Smooth muscle cell of the brain vasculature (primary cell): ENCODE results near the gene GABPB2.
"Not testable (repeated sequence)": the region's sequence is repeated elsewhere in the genome, so short reads cannot be mapped to it uniquely, and the experiment has no call there.

Source experiments
- DNase-seq: peaks from one replicate; pipeline ENCODE4 v3.0.0-alpha.2; 2012; ENCODE audit warnings: low read depth, low spot score

GABPB2 gene

DNA sequence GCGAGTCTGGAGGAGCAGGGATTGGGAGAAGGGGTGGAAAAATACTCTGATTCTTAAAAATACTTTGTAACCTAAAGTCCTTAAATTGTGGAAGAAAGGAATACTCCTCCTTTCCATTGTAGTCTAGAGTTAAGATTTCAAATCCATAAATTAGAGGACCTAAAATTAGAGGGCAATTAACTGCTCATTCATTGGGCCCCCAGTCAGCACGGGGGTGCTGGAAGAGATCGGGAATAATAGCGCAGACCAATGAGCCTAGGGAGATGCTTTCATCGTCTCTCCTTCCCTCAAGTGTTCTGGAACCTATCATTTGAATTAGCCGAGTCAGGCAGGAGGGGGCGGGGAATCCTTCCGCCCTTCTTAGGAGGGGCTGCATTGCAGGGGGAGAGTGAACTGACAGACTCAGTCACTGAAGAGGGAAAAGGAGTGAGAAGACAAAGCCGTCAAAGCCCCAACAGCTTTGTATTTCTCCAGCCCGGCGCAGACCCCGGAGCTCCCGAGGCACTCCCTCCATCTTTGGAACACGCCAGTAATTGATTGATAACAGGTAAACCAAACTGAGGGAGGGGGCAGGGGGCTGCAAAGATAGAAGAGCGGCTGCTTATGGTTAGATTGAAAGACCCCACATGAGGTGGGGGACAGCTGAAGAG lies 10.4 kb upstream of the GABPB2 start, which contains the start of gene MLLT11:
MLLT11 (plus strand) TSS at position 391 of the 650 bp plus-strand sequence. CDS start 6,828 bp downstream, outside the sequence.
- no peak for DNase-seq

GRCh38 chr1:151060657-151061421 lies 9.7 kb upstream of the GABPB2 start:
- no peak for DNase-seq

DNA sequence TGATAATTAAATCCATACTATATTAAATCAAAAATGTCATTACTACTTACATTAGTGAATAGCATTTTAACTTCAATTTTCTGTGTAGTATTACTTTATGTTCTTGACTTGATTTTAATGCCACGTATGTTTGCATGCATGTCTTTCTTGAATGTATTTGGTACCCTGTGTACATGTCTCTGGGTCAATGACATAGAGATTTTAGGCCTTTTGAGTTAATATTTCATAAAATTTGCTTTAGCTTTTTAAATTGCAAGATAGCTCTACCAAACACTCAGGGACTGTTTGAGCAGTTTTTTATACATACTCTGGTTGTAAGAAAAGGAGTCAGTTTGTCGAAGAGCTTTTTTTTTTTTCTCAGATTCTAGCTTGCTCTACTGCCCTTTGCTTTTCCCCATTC lies 8.9 kb upstream of the GABPB2 start:
- no peak for DNase-seq

DNA sequence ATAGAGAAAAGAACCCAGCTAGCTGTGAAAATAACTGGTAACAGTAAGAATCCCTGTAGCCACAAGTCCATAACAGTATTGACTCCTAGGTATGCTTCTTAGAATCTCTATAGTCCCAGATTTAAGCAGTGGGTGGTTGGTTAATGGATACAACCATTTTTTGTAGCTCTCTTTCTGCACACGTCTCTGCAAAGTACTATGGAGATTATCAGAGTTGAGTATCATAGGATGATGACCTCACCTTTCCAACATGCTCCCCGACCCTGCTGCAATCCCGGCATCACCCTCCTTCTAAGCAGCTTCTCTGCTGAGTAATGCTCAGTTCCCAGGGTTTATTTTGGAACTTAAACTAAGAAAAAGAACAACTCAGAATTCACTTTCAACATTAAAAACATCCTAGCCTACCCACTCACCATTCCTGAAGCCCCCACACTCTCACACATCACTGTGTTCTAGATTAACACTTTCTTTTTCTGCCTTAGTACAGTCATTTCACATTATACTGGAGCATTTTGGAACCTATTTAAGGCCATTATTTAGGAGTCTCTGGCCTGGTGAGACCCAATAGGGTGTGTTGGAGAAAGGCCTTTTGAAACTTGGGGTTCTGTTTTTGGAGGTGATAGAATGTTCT lies 7.7 kb upstream of the GABPB2 start:
- DNase-seq: no peak

GRCh38 chr1:151065089-151065645 lies 5.4 kb upstream of the GABPB2 start:
- DNase-seq: no peak

- DNase-seq: no peak
These were observed 3.4 kb upstream of the GABPB2 start for GRCh38 chr1:151067185-151067584.

- DNase-seq: no peak
These were observed 1.5 kb upstream of the GABPB2 start for GRCh38 chr1:151069103-151069486.

- DNase-seq: no peak
These were observed 1.7 kb downstream of the GABPB2 start for GRCh38 chr1:151072224-151072623.

- no peak for DNase-seq
These were observed 15.5 kb downstream of the GABPB2 start for GRCh38 chr1:151085953-151086559.

GRCh38 chr1:151097426-151097825 lies 26.9 kb downstream of the GABPB2 start:
- DNase-seq: not testable (repeated sequence)

DNA sequence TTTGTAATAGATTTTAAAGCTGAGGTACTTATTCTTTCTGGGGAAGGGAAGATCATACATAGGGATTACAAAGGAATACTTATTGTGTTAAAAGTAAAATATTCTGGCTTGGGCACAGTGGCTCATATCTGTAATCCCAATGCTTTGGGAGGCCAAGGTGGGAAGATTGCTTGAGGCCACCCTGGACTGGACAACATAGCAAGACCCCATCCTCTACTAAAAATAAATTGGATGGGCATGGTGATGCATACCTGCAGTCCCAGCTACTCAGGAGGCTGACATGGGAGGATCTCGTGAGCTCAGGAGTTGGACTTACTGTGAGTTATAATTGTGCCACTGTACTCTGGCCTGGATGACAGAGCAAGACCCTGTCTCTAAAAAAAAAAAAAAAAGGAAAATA lies 27.6 kb downstream of the GABPB2 start:
- DNase-seq: no peak

GRCh38 chr1:151104630-151105029 lies 34.1 kb downstream of the GABPB2 start:
- no peak for DNase-seq

- no peak for DNase-seq
These were observed 36.3 kb downstream of the GABPB2 start for GRCh38 chr1:151106894-151107293.

DNA sequence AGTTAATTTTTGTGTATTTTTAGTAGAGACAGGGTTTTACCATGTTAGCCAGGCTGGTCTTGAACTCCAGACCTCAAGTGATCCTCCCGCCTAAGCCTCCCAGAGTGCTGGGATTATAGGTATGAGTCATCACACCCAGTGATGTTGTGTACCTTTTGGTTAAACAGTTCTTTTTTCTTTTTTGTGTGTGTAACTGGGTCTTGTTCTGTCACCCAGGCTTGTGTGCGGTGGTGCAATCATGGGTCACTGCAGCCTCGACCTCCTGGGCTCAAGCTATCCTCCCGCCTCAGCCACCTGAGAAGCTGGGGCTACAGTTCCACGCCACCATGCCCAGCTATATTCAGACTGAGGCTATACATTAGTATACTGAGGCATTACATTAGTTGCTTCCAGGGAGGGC lies 37.8 kb downstream of the GABPB2 start:
- DNase-seq: no peak

GRCh38 chr1:151113877-151114276 lies 43.3 kb downstream of the GABPB2 start:
- no peak for DNase-seq

GRCh38 chr1:151124763-151125403 lies 54.3 kb downstream of the GABPB2 start:
- DNase-seq: no peak

DNA sequence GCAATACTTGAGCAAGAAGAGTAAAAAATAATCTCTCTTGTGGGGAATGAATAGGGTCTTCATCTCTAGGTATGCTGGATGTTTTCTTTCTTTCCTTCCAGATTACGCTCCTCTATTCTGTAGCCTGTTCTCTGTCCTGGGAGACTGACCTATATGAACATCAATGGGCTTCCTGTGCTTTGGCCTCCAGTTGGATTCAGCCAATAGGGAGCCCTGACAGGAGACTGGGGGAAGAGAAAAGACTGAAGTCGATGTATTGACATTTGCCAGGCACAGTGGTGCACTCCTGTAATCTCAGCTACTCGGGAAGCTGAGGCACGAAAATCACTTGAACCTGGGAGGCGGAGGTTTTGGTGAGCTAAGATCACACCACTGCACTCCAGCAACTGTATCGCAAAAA lies 58.2 kb downstream of the GABPB2 start:
- no peak for DNase-seq

- peak; percentile 56 for DNase-seq
These were observed 60.5 kb downstream of the GABPB2 start for GRCh38 chr1:151130987-151131586.

DNA sequence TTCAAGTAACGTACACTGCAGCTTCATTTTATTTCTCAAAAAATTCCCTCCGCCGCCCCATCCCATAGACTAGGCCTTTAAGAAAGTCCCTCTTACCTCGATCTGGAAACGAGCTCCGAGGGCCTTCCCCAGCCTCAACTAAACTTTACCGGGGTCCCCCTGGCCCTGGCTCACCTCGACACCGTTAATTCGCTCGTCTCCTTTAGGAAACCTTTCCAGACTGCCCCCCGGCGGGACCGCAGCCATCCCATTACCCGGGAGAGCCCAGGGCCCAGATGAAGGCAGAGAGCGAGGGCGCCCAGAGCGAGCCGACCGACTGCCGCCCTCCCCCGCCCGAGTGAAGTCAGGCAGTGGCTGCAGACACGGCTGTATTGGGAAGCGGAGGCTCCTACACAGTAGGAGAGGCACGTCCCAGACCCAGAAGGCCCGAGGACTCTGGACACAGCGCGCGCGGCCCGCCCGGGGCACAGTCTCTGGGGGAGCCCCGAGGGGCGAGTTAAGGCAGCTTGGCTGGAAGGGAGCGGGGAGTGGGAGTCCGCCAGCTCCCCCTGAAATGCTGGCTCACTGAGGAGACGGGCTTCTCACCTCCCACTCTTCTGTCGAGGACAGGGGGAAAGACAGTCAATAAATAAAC lies 61.3 kb downstream of the GABPB2 start:
- DNase-seq: no peak

- DNase-seq: no peak
These were observed 61.9 kb downstream of the GABPB2 start for GRCh38 chr1:151132335-151133017.
